Neural progenitor cell (in vitro differentiated cells): ENCODE data around the gene SPAG16. TPM values are rescaled to one million over a fixed set of nuclear protein-coding genes. Genes with fewer than 3 reads are reported as not detected.

Source experiments
- DNase-seq: peaks from one replicate; pipeline ENCODE4 v3.0.0-alpha.2; 2016; ENCODE audit warnings: low spot score
- H2AFZ ChIP-seq: fragments of 200-600 bp; sonication (generic); replicated peaks from 2 replicates; pipeline ENCODE4 v1.6.1; 2016; ENCODE audit warnings: antibody characterized with exemption
- H3F3A ChIP-seq: fragments of 200-600 bp; sonication (generic); 2 replicates; pipeline ENCODE4 v1.6.1; 2016; ENCODE audit warnings: antibody characterized with exemption, low read depth
- H3K27ac ChIP-seq: fragments of 200-600 bp; sonication (generic); 2 replicates; pipeline ENCODE4 v1.5.1; 2016; ENCODE audit warnings: mild to moderate bottlenecking
- H3K27me3 ChIP-seq: fragments of 200-600 bp; sonication (generic); 2 replicates; pipeline ENCODE4 v1.6.1; 2016; ENCODE audit warnings: mild to moderate bottlenecking, moderate library complexity
- H3K36me3 ChIP-seq: fragments of 200-600 bp; sonication (generic); 2 replicates; pipeline ENCODE4 v1.5.1; 2016
- H3K4me1 ChIP-seq: fragments of 200-600 bp; sonication (generic); 2 replicates; pipeline ENCODE4 v1.6.1; 2016; ENCODE audit warnings: mixed run types
- H3K4me2 ChIP-seq: fragments of 200-600 bp; sonication (generic); 2 replicates; pipeline ENCODE4 v1.6.1; 2016
- H3K4me3 ChIP-seq: fragments of 200-600 bp; sonication (generic); 2 replicates; pipeline ENCODE4 v1.5.1; 2016
- H3K79me2 ChIP-seq: fragments of 200-600 bp; sonication (generic); 2 replicates; pipeline ENCODE4 v1.6.1; 2016; ENCODE audit warnings: low read depth
- H3K9ac ChIP-seq: fragments of 200-600 bp; sonication (generic); 2 replicates; pipeline ENCODE4 v1.6.1; 2016
- H3K9me3 ChIP-seq: fragments of 200-600 bp; sonication (generic); 2 replicates; pipeline ENCODE4 v1.5.1; 2016; ENCODE audit warnings: low read depth
- H4K20me1 ChIP-seq: fragments of 200-600 bp; sonication (generic); 2 replicates; pipeline ENCODE4 v1.6.1; 2016; ENCODE audit warnings: low read depth
- H3K27ac Mint-ChIP-seq: 3 replicates; pipeline ENCODE4 v1.8.0; 2021; ENCODE audit warnings: mixed read lengths
- H3K27me3 Mint-ChIP-seq: 2 replicates; pipeline ENCODE4 v1.8.0; 2022; ENCODE audit warnings: low read depth, mild to moderate bottlenecking, inconsistent platforms, moderate library complexity, mixed read lengths; ENCODE audit not compliant: insufficient read depth
- H3K36me3 Mint-ChIP-seq: 3 replicates; pipeline ENCODE4 v1.8.0; 2021; ENCODE audit warnings: mixed read lengths
- H3K4me1 Mint-ChIP-seq: 3 replicates; pipeline ENCODE4 v1.8.0; 2021; ENCODE audit warnings: mixed read lengths
- H3K4me3 Mint-ChIP-seq: 3 replicates; pipeline ENCODE4 v1.8.0; 2021; ENCODE audit warnings: mild to moderate bottlenecking, moderate library complexity, mixed read lengths
- H3K9me3 Mint-ChIP-seq: 3 replicates; pipeline ENCODE4 v1.8.0; 2020; ENCODE audit warnings: mixed read lengths
- CTCF ChIP-seq: fragments of 200-600 bp; sonication (generic); IDR thresholded peaks from 2 replicates; pipeline ENCODE4 v1.5.1; 2017; ENCODE audit warnings: antibody characterized with exemption, mild to moderate bottlenecking
- EZH2 ChIP-seq: fragments of 200-600 bp; sonication (generic); IDR thresholded peaks from 2 replicates; pipeline ENCODE4 v1.6.1; 2017; ENCODE audit warnings: antibody characterized with exemption, mild to moderate bottlenecking, moderate library complexity
- EZH2phosphoT487 ChIP-seq: fragments of 200-600 bp; sonication (generic); IDR thresholded peaks from 2 replicates; pipeline ENCODE4 v1.6.1; 2017; ENCODE audit warnings: antibody characterized with exemption
- total RNA-seq: library from RNA; depleted of rRNA; stranded (reverse); fragments of >200 nt; gene quantifications from 2 replicates; pipeline ENCODE4 v1.2.3, GENCODE V29; 2015; ENCODE audit warnings: low replicate concordance

The SPAG16 gene
- total RNA-seq, 1 donor from 2014 or later: 70.3 TPM

- TF ChIP-seq CTCF (no peak), EZH2phosphoT487 (no peak), EZH2 (no peak)
- no peak for DNase-seq
- H3K9me3 Mint-ChIP-seq: peaks cover 5% of the 10 kb centered on the region
Measured at GRCh38 chr2:213816583-213816982, 532.3 kb downstream of the SPAG16 start.

GRCh38 chr2:213818436-213818835, 534.2 kb downstream of the SPAG16 start:
- Histone ChIP-seq H3K79me2 (no peaks in the 10 kb centered on the region), H3K27ac (no peak overlapping the region), H4K20me1 (no peaks in the 10 kb centered on the region), H3K9me3 (no peaks in the 10 kb centered on the region), H3K4me1 (no peaks in the 10 kb centered on the region), H3K4me3 (no peak overlapping the region), H3F3A (no peaks in the 10 kb centered on the region), H3K36me3 (no peaks in the 10 kb centered on the region), H2AFZ (no peak overlapping the region), H3K4me2 (no peak overlapping the region), H3K9ac (no peak overlapping the region), H3K27me3 (no peaks in the 10 kb centered on the region)
- peaks cover 10% of the 10 kb centered on the region for H3K9me3 Mint-ChIP-seq
- H3K4me3 Mint-ChIP-seq: no peak overlapping the region
- H3K27me3 Mint-ChIP-seq: no peaks in the 10 kb centered on the region
- peak overlapping the region; percentile 72 for H3K27ac Mint-ChIP-seq
- no peak for DNase-seq
- H3K4me1 Mint-ChIP-seq: peaks cover 8% of the 10 kb centered on the region
- no peak for TF ChIP-seq EZH2phosphoT487
- TF ChIP-seq EZH2: no peak
- TF ChIP-seq CTCF: no peak
- H3K36me3 Mint-ChIP-seq: no peaks in the 10 kb centered on the region

More at GRCh38 chr2:213816583-213816982, 532.3 kb downstream of the SPAG16 start:
- peaks cover 8% of the 10 kb centered on the region for H3K4me1 Mint-ChIP-seq
- Histone ChIP-seq H3K27me3 (no peaks in the 10 kb centered on the region), H3K9ac (no peak overlapping the region), H3K36me3 (no peaks in the 10 kb centered on the region), H3K9me3 (no peaks in the 10 kb centered on the region), H3K4me3 (no peak overlapping the region), H3K4me2 (no peak overlapping the region), H3K4me1 (no peaks in the 10 kb centered on the region), H3K79me2 (no peaks in the 10 kb centered on the region), H3K27ac (no peak overlapping the region), H3F3A (no peaks in the 10 kb centered on the region), H4K20me1 (no peaks in the 10 kb centered on the region), H2AFZ (no peak overlapping the region)
- H3K36me3 Mint-ChIP-seq: no peaks in the 10 kb centered on the region
- no peak overlapping the region for H3K4me3 Mint-ChIP-seq
- no peak overlapping the region for H3K27ac Mint-ChIP-seq
- no peaks in the 10 kb centered on the region for H3K27me3 Mint-ChIP-seq

GRCh38 chr2:213834331-213834730, 550.1 kb downstream of the SPAG16 start:
- Histone ChIP-seq H3K4me1 (no peaks in the 10 kb centered on the region), H3K9me3 (no peaks in the 10 kb centered on the region), H2AFZ (no peak overlapping the region), H3K4me3 (no peak overlapping the region), H3K79me2 (no peaks in the 10 kb centered on the region), H3K36me3 (no peaks in the 10 kb centered on the region), H4K20me1 (no peaks in the 10 kb centered on the region), H3F3A (no peaks in the 10 kb centered on the region), H3K9ac (no peak overlapping the region), H3K27ac (no peak overlapping the region), H3K27me3 (no peaks in the 10 kb centered on the region), H3K4me2 (no peak overlapping the region)
- Mint-ChIP-seq H3K4me3 (no peak overlapping the region), H3K9me3 (peaks cover 6% of the 10 kb centered on the region), H3K36me3 (peaks cover 2% of the 10 kb centered on the region), H3K27ac (no peak overlapping the region), H3K27me3 (no peaks in the 10 kb centered on the region), H3K4me1 (no peaks in the 10 kb centered on the region)
- TF ChIP-seq EZH2phosphoT487 (no peak), EZH2 (no peak), CTCF (no peak)
- no peak for DNase-seq
